GM18858 (cell line): Measurements from ENCODE around the gene KRT9.
"Not testable (repeated sequence)": the region's sequence is repeated elsewhere in the genome, so short reads cannot be mapped to it uniquely, and the experiment has no call there.

Experiments used
- ATAC-seq: cut with Tn5 transposase; IDR thresholded peaks from one replicate; pipeline ENCODE4 v1.9.1; 2021; ENCODE audit not compliant: unreplicated experiment

The KRT9 gene

GRCh38 chr17:41602524-41602923 lies 30.7 kb upstream of the KRT9 start:
- ATAC-seq: no peak

- no peak for ATAC-seq
Measured at GRCh38 chr17:41600318-41600717, 28.5 kb upstream of the KRT9 start.

DNA sequence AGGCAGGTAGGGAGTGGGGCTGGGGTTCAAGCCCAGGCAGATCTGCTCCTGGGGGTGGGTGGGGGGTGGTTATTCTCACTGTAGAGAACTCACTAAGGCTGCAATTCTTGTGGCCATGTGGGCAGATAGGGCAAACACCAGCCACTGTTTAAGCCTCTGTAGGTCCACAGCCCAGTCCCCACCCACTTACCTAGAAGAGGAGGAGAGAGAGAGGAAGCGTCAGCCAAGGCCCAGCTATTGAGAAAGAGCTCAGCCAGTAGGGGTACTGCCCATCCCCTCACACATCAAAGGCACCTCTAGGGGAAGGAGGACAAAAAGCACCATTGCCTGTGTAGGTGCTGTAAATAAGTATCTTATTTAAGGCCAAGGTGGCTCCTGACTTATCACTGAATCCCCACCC lies 27.8 kb upstream of the KRT9 start:
- no peak for ATAC-seq

DNA sequence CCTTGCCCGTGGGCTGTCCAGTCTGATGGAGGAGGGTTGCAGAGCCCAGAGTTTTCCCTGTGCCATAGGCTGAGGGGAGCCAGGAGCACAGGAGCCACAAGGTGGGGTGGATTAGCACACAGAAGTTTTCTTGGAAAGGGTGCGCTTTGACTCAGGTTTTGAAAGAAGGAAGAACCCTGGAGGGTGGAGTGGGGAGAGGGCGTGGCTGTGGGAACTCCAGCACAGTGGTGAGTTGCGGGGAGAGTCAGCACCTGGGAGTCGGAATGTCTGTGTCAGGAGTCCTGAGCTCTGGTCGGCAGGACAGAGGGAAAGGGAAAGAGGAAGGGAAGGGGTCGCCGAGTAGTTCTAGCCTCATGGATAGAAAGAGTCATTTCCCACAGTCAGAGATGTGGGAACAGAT lies 23.7 kb upstream of the KRT9 start:
- no peak for ATAC-seq

DNA sequence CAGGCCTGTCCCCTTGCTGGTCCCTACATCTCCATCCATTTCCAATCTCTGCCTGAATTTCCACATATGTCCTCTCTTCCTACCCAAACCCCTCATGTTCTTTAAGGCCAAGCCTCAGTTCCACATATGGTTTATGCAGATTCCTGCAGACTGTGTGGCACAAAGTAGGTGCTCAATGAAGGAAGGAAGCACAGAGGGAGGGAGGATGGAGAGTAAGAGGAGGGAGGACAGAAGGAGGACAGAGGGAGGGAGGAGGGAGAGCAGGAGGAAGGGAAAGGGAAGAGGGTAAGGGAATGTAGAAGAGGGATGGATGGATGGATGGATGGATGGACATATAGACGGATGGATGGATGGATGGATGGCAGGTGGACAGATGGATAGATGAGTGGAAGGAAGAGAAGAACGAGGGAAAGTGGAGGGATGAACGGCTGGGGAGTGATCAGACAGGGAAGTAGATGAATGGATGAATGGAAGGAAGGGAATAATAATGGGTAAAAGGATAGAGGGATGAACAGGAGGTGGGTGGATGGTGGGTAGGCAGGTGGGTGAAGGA lies 22.6 kb upstream of the KRT9 start:
- no peak for ATAC-seq

DNA sequence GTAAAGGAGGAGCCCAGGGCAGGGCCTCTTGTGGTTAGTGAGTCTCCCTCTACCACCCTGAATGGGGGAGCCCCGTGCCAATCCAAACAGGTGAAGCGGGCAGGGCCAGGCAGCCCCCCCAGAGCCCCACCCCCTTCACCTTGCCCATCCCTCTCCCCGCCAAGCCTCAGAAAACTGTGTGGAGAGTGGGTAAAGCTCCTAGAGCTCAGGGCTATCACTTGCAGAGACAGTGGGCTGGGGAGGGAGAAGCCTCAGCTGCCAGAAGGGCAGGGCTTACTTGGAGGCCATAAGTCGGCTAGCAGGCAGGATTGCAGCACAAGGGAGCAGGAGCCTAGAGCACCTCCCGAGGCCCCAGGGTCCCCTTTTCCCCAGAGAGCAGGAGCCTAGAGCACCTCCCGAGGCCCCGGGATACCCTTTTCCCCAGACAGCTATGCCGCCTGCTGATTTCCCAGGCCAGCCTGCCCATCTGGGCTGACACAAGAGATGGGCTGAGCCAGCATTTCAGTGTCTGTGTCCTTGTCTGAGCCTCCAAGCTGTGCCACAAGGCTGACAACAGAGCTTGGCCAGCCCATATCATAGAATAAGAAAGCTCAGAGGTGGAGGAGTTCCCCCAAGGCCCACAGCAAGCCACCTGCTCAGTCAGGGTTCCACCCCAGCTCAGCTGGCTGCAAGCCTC lies 21.6 kb upstream of the KRT9 start:
- no peak for ATAC-seq

DNA sequence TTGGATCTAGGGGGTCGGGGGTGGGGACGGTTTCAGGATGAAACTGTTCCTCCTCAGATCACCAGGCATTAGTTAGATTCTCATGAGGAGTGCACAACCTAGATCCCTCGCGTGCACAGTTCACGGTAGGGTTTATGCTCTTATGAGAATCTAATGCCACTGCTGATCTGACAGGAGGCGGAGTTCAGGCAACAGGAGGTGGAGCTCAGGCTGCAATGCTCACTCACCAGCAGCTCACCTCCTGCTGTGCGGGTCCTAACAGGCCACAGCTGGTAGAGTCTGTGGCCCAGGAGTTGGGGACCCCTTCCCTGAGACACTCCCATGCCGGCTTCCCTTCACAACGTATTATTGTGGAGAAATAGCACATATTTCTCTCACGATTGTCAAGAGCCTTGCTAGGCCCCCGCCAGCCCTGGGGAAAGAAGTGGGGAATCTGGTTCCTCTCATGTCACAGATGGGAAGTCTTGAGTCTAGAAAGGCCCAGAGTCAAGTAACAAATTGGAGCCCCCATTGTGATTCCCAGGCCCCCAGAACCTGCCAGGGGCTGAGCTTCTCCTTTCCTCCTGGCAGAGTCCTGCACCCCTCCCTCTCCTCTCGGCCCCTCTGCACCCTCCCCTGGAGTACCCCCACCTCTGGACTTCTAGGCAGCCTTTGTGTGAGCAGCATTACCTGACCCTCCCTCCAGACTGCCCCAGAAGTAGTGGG lies 20.9 kb upstream of the KRT9 start:
- ATAC-seq: no peak

DNA sequence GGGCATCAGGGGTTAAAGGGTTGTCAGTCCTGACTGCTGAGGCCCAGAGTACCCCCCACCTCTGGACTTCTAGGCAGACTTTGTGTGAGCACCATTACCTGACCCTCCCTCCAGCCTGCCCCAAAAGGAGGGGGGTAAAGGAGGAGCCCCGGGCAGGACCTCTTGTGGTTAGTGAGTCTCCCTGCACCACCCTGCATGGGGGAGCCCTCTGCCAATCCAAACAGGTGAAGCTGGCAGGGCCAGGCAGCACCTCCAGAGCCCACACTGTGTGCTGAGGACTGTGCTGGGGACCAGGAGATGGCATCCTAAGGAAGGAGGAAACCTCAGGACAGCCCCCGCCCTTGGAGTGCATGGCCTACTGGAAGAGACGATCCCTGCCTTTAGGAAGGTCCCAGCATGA lies 17.4 kb upstream of the KRT9 start:
- ATAC-seq: no peak

DNA sequence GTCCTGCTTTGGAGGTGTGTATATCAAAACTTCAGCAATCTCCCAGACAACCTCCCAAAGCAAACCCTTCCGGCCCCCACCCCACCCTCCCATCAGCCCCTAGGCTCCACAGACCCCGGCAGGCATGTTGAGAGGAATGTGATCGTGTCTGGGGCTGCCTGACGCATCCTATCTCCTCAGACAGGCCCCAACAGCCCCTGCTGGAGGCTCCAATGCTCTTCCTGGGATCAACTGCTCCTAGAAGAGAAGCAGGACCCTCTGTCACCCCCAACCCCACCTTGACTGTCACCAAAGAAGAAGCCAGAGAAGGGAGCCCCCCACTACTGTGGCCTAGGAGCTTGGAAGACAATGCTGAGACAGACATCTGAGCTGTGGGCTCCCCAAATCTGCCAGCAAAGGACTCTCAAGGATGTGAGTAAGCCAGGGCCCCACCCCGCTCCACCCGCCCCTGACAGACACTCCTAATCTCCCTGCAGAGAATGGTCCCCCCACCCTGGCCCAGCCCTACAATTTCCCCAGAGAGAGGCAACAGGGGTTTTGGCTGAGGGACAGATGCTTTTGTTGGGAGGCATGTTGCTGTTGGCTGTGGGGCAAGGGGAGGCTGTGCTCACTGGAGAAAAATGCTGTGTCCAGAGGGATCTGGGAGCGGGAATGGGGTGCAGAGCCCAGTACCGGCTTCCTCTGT lies 16.4 kb upstream of the KRT9 start:
- no peak for ATAC-seq

- ATAC-seq: no peak
Measured at GRCh38 chr17:41586863-41587495, 15.1 kb upstream of the KRT9 start, which contains the start of gene KRT14. TSS of gene KRT14 (minus strand) at chr17:41586895. CDS start at chr17:41586834, 61 bp downstream.

DNA sequence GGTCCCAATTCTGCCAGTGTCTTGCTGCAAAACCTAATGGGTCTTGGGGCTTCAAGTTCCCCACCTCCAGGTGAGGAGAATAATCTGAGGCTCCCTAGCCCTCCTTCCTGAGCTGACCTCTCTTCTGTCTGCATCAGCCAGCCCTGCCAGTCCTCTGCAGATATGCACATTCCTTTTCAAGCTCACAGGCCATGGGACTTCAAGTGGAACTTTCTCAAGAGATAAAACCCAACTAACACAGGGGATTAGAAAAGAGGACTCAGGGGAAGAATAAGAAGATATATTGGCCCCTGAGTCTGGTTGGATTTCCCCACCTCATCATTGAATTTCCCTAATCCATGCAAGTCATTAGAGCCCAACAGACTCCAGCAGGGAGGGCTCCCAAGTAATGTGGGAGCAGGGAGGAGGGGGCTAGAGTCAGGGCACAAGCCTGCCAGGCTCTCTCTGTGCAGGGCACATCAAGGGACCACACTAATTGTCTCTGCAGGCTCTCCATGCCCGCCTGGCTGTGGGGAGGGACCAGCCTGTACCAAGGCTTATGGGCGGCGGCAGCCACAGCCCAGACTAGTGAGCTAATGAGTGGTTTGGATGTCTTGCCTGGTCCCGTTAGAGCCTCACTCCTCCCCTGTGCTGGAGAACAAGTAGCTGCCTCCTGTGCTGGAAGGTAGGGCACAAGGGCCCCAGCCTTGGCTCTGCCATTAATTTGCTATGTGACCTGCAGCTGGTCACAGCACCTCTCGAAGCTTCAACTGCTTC lies 13.6 kb upstream of the KRT9 start:
- ATAC-seq: no peak

- ATAC-seq: not testable (repeated sequence)
Measured at GRCh38 chr17:41584331-41584927, 12.6 kb upstream of the KRT9 start.

DNA sequence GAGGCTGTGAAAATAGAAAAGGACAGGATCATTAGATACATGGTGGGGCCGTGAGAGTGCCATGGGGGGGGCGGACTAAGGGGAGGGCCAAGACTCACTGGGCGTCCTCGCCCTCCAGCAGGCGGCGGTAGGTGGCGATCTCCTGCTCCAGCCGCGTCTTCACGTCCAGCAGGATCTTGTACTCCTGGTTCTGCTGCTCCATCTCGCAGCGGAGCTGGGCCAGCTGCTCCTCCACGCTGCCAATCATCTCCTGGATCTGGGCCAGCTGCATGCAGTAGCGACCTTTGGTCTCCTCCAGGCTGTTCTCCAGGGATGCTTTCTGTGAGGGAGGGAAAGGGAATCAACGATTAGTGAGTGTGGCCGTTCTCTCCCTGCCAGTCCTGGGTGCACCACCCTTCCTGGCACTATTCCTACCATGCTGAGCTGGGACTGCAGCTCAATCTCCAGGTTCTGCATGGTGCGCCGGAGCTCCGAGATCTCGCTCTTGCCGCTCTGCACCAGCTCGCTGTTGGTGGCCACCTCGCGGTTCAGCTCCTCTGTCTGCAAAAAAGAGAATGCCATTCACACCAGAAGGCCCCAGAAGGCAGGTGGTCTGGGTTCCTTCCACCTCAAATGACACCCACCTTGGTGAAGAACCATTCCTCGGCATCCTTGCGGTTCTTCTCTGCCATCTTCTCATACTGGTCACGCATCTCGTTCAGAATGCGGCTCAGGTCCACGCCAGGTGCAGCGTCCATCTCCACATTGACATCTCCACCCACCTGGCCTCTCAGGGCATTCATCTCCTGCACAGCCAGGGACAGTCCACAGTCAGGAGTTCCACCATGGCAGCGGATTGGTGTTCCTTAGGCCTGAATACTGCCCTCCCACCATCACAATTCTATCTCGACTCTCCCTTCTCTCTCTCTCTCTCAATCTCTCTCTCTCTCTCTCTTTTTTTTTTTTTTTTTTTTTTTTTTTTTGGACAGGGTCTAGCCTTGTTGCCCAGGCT lies 11.6 kb upstream of the KRT9 start:
- no peak for ATAC-seq

- ATAC-seq: not testable (repeated sequence)
Measured at GRCh38 chr17:41582061-41582968, 10.5 kb upstream of the KRT9 start.

DNA sequence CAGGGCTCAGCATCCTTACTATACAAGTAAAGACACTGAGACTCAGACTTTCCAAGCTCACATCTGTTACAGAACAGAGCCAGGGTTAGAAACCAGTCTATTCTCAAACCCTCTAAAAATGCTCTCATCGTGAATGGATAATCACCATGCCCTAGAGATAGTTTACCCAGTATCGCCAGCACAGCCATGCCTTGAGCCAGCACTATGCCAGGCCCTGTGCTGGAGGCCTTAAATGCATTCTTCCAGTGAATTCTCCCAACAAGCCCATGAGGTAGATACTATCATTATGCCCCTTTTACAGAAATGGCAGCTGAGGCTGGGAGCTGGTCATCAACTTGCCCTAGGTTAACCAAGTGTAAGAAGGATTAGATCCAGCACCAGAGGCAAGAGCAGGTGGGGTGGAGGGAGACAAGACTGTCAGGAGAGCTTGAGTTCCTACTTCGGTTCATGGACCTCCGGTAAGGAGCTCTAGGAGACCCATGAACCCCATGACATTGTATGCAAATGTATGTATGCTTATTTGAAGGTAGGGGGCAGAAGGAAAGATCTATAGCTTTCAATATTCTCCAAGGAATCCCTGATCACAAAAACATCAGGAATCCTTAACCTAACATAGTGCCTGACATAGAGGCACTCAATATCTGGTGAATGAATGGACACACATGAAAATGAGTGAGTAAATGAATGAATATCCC lies 9.7 kb upstream of the KRT9 start:
- no peak for ATAC-seq

- ATAC-seq: no peak
Measured at GRCh38 chr17:41580687-41581365, 9.0 kb upstream of the KRT9 start.

DNA sequence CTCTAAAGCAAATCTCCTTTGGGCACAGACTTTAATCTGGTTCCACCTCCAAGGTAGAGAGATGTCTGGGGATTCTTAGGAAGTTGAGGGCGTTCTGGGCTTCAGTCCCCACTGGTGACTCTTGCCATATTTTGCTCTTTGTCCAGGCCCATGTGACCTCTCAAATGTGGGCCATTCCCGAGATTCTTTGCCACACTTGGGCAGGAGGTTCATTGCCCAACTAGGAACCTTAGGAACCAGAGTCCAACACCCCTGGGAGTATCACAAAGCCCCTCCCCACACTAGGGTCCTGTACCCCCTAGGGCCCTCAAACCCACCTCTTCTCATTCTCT lies 8.4 kb upstream of the KRT9 start:
- no peak for ATAC-seq
